Ishikawa (cell line): ENCODE measurements around the gene ATP1A1.

ENCODE experiments used
- CEBPB ChIP-seq: IDR thresholded peaks from 2 replicates; pipeline ENCODE4 v1.6.1; 2012
- CREB1 ChIP-seq: IDR thresholded peaks from 2 replicates; pipeline ENCODE4 v1.6.1; 2012; ENCODE audit warnings: low read depth
- EGR1 ChIP-seq: IDR thresholded peaks from 2 replicates; pipeline ENCODE4 v1.6.1; 2012
- EP300 ChIP-seq: IDR thresholded peaks from 2 replicates; pipeline ENCODE4 v1.6.1; 2012; ENCODE audit warnings: borderline replicate concordance
- FOXM1 ChIP-seq: IDR thresholded peaks from 2 replicates; pipeline ENCODE4 v1.6.1; 2012; ENCODE audit warnings: low read depth, borderline replicate concordance
- NFIC ChIP-seq: IDR thresholded peaks from 2 replicates; pipeline ENCODE4 v1.6.1; 2012
- RAD21 ChIP-seq: IDR thresholded peaks from 2 replicates; pipeline ENCODE4 v1.6.1; 2012; ENCODE audit warnings: low read depth
- TAF1 ChIP-seq: IDR thresholded peaks from 2 replicates; pipeline ENCODE4 v1.6.1; 2012; ENCODE audit warnings: low read depth, mild to moderate bottlenecking
- TCF12 ChIP-seq: IDR thresholded peaks from 2 replicates; pipeline ENCODE4 v1.6.1; 2012; ENCODE audit warnings: low read depth
- TEAD4 ChIP-seq: IDR thresholded peaks from 2 replicates; pipeline ENCODE4 v1.6.1; 2012
- YY1 ChIP-seq: IDR thresholded peaks from 2 replicates; pipeline ENCODE4 v1.6.1; 2012; ENCODE audit warnings: low read depth
- ZBTB7A ChIP-seq: IDR thresholded peaks from 2 replicates; pipeline ENCODE4 v1.6.1; 2012; ENCODE audit warnings: low read depth
- TF ChIP-seq, protein P1 (sequence below): IDR thresholded peaks from 2 replicates; pipeline ENCODE4 v1.6.1; 2012; ENCODE audit warnings: low read depth, mild to moderate bottlenecking
- TF ChIP-seq, protein P2 (sequence below): IDR thresholded peaks from 2 replicates; pipeline ENCODE4 v1.6.1; 2012
- TF ChIP-seq, protein P3 (sequence below): IDR thresholded peaks from 2 replicates; pipeline ENCODE4 v1.6.1; 2012

ATP1A1 gene

DNA sequence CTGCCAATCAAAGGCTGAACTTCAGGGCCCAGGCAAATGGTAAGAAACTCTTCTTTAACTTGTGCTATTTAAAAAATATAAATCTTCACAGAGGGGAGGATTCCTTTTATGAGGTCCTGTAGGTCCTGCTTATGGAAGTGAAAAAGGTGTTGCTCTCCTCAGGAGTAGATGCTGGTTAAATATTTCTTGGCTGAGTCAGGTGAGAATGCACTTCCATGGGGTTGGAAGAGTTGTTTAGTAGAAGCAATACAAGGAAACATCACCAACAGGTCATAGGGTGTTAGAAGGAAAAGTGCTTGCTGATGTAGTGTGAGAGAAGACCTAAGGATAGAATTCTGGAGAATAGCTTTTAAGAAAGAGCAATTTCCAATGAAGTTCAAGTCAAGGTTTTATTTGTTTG is 42.2 kb upstream of the ATP1A1 start:
- no peak for TF ChIP-seq ZBTB7A
- no peak for TF ChIP-seq TCF12
- no peak for TF ChIP-seq CREB1
- no peak for TF ChIP-seq NFIC

DNA sequence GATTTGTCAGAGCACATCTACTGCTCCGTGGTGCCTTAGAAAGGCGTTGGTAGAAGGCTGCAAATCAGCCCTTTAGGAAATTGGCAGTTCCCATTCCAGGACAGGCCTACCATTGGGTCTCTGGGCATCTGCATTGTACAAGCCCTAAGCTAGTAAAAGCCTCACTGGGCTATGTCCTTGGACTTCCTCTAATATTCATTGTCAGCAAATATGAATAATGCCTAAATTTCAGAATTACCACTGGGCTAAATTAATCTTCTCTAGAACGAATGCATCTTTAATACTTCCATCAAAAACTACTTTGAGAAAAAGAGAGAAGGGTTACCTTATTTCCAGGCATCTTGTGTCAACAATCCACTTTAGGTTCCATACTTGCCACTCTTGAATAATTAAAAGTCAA is 41.5 kb upstream of the ATP1A1 start:
- no peak for TF ChIP-seq NFIC

DNA sequence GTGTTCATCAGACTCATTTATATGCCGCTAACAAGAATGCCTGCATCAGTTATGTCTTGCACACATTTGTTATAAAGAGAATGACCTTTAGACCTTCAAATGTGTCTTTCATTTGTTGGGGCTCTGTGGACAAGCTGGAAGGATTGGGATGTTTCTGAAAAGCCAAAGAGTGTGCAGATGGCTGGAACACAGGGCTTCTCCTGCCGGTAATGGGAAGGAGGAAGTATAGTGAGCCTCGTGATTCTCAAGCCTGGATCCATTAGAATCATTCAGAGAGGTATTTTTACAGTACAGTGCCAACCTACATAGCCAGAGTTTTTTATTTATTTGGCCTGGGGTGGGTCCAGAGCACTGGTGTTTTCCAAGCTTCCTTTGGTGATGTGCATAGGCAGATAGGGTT is 40.6 kb upstream of the ATP1A1 start:
- TF ChIP-seq CEBPB (no peak), EP300 (no peak), TAF1 (no peak), TCF12 (no peak), EGR1 (no peak), TEAD4 (no peak), ZBTB7A (no peak), RAD21 (no peak), NFIC (no peak), YY1 (no peak), CREB1 (no peak), FOXM1 (no peak)
- TF ChIP-seq, protein P1, sequence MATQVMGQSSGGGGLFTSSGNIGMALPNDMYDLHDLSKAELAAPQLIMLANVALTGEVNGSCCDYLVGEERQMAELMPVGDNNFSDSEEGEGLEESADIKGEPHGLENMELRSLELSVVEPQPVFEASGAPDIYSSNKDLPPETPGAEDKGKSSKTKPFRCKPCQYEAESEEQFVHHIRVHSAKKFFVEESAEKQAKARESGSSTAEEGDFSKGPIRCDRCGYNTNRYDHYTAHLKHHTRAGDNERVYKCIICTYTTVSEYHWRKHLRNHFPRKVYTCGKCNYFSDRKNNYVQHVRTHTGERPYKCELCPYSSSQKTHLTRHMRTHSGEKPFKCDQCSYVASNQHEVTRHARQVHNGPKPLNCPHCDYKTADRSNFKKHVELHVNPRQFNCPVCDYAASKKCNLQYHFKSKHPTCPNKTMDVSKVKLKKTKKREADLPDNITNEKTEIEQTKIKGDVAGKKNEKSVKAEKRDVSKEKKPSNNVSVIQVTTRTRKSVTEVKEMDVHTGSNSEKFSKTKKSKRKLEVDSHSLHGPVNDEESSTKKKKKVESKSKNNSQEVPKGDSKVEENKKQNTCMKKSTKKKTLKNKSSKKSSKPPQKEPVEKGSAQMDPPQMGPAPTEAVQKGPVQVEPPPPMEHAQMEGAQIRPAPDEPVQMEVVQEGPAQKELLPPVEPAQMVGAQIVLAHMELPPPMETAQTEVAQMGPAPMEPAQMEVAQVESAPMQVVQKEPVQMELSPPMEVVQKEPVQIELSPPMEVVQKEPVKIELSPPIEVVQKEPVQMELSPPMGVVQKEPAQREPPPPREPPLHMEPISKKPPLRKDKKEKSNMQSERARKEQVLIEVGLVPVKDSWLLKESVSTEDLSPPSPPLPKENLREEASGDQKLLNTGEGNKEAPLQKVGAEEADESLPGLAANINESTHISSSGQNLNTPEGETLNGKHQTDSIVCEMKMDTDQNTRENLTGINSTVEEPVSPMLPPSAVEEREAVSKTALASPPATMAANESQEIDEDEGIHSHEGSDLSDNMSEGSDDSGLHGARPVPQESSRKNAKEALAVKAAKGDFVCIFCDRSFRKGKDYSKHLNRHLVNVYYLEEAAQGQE = no peak
- TF ChIP-seq, protein P2, sequence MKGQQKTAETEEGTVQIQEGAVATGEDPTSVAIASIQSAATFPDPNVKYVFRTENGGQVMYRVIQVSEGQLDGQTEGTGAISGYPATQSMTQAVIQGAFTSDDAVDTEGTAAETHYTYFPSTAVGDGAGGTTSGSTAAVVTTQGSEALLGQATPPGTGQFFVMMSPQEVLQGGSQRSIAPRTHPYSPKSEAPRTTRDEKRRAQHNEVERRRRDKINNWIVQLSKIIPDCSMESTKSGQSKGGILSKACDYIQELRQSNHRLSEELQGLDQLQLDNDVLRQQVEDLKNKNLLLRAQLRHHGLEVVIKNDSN = no peak
- TF ChIP-seq, protein P3, sequence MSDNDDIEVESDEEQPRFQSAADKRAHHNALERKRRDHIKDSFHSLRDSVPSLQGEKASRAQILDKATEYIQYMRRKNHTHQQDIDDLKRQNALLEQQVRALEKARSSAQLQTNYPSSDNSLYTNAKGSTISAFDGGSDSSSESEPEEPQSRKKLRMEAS = no peak

DNA sequence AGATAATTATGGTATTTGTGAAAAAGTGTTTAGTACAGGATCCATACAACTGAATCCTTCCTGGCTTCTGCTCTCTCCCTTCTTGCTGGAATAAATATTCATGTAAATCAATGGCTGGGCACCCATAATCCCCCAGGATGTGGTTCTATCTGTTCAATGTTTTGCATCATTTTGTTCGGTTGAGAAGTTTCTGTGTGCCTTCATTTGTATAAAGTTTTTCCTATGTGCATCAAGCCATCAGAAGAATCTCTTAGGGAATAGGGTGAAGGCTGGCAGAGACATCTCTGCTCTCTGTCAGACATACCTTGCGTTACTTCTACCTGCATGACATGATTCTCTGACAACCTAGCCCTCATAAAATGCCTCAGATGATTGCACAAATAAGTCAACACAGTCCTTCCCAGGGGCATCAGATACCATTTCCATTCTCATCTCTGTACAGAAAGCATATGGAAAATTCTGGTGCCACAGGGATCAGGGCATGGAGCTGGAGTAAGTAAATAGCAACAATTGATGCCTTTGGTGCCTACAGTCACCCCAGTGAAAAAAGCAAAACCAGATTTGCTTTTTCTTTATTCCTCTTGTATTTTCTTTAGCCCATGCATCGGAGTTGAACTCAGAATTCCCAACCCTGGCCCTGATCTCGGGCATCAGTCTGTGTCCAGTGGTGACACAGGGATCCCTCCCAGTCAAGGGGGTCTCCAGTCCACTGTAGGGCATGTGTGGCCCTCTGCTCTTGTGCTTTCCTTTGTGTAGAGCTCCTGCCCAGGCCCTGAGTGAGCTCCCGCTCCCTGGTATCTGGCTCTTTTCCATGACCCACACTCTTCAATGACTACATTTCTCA is 39.7 kb upstream of the ATP1A1 start:
- TF ChIP-seq NFIC (no peak), YY1 (no peak), TEAD4 (no peak), TAF1 (no peak), FOXM1 (no peak), CREB1 (no peak), TCF12 (no peak), RAD21 (no peak), EGR1 (no peak), CEBPB (no peak), ZBTB7A (no peak), EP300 (no peak)
- TF ChIP-seq, protein P3 = no peak
- TF ChIP-seq, protein P1 = no peak
- TF ChIP-seq, protein P2 = no peak

DNA sequence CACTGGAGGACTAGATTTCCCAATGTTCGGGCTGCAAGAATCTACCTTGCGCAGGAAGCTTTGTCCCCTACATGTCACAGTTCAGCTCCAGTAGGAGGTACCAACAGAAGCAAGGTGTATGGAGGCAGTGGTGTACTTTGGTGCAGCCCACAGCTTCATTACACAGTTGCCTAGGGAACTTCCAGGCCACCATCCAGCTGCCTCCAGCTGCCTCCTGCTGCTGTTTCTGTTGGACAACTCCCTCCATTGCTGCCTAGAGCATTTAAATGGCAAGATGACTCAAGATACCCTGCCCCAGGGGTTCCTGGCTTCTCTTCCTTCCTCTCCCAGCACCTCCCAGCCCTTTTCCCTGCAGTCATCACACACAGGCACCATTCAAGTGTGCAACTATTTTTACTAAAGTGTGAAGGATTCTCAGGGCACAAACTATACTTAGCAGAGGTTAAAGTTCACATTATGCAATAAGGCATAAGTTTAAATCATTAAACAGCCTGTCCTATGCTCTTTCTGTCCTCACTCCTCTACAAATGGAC is 39.0 kb upstream of the ATP1A1 start:
- TF ChIP-seq EGR1 (no peak), TCF12 (no peak), YY1 (no peak), RAD21 (no peak), EP300 (peak; percentile 17; the same call in 1 of the 2 replicates), NFIC (0 out of 2 replicates have a peak, but pooled peaks have one; percentile 24), TAF1 (no peak), FOXM1 (no peak), CEBPB (0 out of 2 replicates have a peak, but pooled peaks have one; percentile 23), TEAD4 (no peak), CREB1 (no peak)
- TF ChIP-seq, protein P1 = 0 out of 2 replicates have a peak, but pooled peaks have one; percentile 11
- TF ChIP-seq, protein P2 = no peak
- TF ChIP-seq, protein P3 = no peak
